HepG2 (cell line): ENCODE data around the gene DRAXIN. TPM values are rescaled to one million over a fixed set of nuclear protein-coding genes. Genes with fewer than 3 reads are reported as not detected.

Source experiments
- HCFC1 ChIP-seq: fragments of 150-350 bp; IDR thresholded peaks from 2 replicates; pipeline ENCODE4 v1.6.1; 2014; ENCODE audit warnings: low read depth, low read length
- HES4 ChIP-seq: sonication (generic); formaldehyde crosslinking; IDR thresholded peaks from 2 replicates; pipeline ENCODE4 v1.9.0; 2021; ENCODE audit warnings: mild to moderate bottlenecking, missing genetic modification reagents, borderline replicate concordance
- HNRNPL ChIP-seq: fragments of 200-400 bp; formaldehyde crosslinking; IDR thresholded peaks from 2 replicates; pipeline ENCODE4 v1.6.1; 2017; ENCODE audit warnings: mild to moderate bottlenecking, low read depth, low read length
- ISL2 ChIP-seq: sonication (generic); formaldehyde crosslinking; IDR thresholded peaks from 2 replicates; pipeline ENCODE4 v1.5.0; 2020; ENCODE audit warnings: missing genetic modification reagents
- MEF2D ChIP-seq: sonication (generic); formaldehyde crosslinking; IDR thresholded peaks from 2 replicates; pipeline ENCODE4 v1.5.1; 2020; ENCODE audit warnings: mild to moderate bottlenecking, missing genetic modification reagents
- RXRA ChIP-seq: sonication (generic); formaldehyde crosslinking; IDR thresholded peaks from 2 replicates; pipeline ENCODE4 v1.5.1; 2020; ENCODE audit warnings: missing genetic modification reagents
- SMARCC2 ChIP-seq: fragments of 450-650 bp; IDR thresholded peaks from 2 replicates; pipeline ENCODE4 v1.6.1; 2017; ENCODE audit warnings: antibody characterized with exemption, mild to moderate bottlenecking
- TAF1 ChIP-seq: sonication (generic); formaldehyde crosslinking; IDR thresholded peaks from 2 replicates; pipeline ENCODE4 v1.4.0; 2020; ENCODE audit warnings: missing genetic modification reagents
- ZKSCAN5 ChIP-seq: sonication (generic); formaldehyde crosslinking; IDR thresholded peaks from 2 replicates; pipeline ENCODE4 v1.5.1; 2020; ENCODE audit warnings: mild to moderate bottlenecking, missing genetic modification reagents
- ZNF205 ChIP-seq: IDR thresholded peaks from 2 replicates; pipeline ENCODE4 v1.6.1; 2018; ENCODE audit warnings: missing biosample characterization, missing genetic modification reagents
- ZNF225 ChIP-seq: sonication (generic); formaldehyde crosslinking; IDR thresholded peaks from 2 replicates; pipeline ENCODE4 v1.4.0; 2020; ENCODE audit warnings: mild to moderate bottlenecking, missing genetic modification reagents
- ZNF333 ChIP-seq: sonication (generic); formaldehyde crosslinking; IDR thresholded peaks from 2 replicates; pipeline ENCODE4 v1.4.0; 2020; ENCODE audit warnings: mild to moderate bottlenecking, missing genetic modification reagents, borderline replicate concordance
- ZNF563 ChIP-seq: sonication (generic); formaldehyde crosslinking; IDR thresholded peaks from 2 replicates; pipeline ENCODE4 v1.8.0; 2022; ENCODE audit warnings: mild to moderate bottlenecking, moderate library complexity, missing genetic modification reagents
- ZNF703 ChIP-seq: sonication (generic); formaldehyde crosslinking; IDR thresholded peaks from 2 replicates; pipeline ENCODE4 v1.5.1; 2020; ENCODE audit warnings: missing genetic modification reagents, mild to moderate bottlenecking, moderate library complexity, borderline replicate concordance
- ZSCAN30 ChIP-seq: sonication (generic); formaldehyde crosslinking; IDR thresholded peaks from 2 replicates; pipeline ENCODE4 v1.5.0; 2020; ENCODE audit warnings: mild to moderate bottlenecking, missing genetic modification reagents
- polyA plus RNA-seq, 8 experiments: library from polyadenylated mRNA; depleted of rRNA in 3 of 8; stranded (reverse) in 7 of 8; unstranded in 1 of 8; fragments of >200 nt; fragmentation: Illumina TruSeq in 4 of 8; extraction: Trizol in 4 of 8; gene quantifications; 2 replicates each; pipeline versions ENCODE4 v1.2.1 to v1.2.3, GENCODE V29; 2011 to 2016; ENCODE audit warnings: low read depth in 4 of 8, missing spikeins in 1 of 8, mixed read lengths in 1 of 8; ENCODE audit not compliant: insufficient read depth in 1 of 8
- total RNA-seq, 5 experiments: library from RNA; depleted of rRNA; stranded (reverse); fragments of >200 nt; fragmentation: Illumina TruSeq; extraction: Trizol; gene quantifications; 2 replicates each; pipeline ENCODE4 v1.2.3, GENCODE V29; 2016; ENCODE audit warnings: low read depth in 1 of 5
- TF ChIP-seq, protein P1 (sequence below): sonication (generic); formaldehyde crosslinking; IDR thresholded peaks from 2 replicates; pipeline ENCODE4 v1.5.1; 2020; ENCODE audit warnings: missing genetic modification reagents, mild to moderate bottlenecking, borderline replicate concordance
- TF ChIP-seq, protein P2 (sequence below): IDR thresholded peaks from 2 replicates; pipeline ENCODE4 v1.6.1; 2016; ENCODE audit warnings: missing compliant biosample characterization, missing genetic modification reagents, borderline replicate concordance
- TF ChIP-seq, protein P3 (sequence below): sonication (generic); formaldehyde crosslinking; IDR thresholded peaks from 2 replicates; pipeline ENCODE4 v1.4.0; 2020; ENCODE audit warnings: mild to moderate bottlenecking, missing genetic modification reagents
- TF ChIP-seq, protein P4 (sequence below): sonication (generic); formaldehyde crosslinking; IDR thresholded peaks from 2 replicates; pipeline ENCODE4; 2020; ENCODE audit warnings: missing genetic modification reagents, mild to moderate bottlenecking, borderline replicate concordance

DRAXIN gene
- total and polyA plus RNA-seq, 2 of the 13 experiments (the other 11 are each of a cell fraction or from before 2014, with no cell fraction given): 0.02 TPM; not detected in 1

DNA sequence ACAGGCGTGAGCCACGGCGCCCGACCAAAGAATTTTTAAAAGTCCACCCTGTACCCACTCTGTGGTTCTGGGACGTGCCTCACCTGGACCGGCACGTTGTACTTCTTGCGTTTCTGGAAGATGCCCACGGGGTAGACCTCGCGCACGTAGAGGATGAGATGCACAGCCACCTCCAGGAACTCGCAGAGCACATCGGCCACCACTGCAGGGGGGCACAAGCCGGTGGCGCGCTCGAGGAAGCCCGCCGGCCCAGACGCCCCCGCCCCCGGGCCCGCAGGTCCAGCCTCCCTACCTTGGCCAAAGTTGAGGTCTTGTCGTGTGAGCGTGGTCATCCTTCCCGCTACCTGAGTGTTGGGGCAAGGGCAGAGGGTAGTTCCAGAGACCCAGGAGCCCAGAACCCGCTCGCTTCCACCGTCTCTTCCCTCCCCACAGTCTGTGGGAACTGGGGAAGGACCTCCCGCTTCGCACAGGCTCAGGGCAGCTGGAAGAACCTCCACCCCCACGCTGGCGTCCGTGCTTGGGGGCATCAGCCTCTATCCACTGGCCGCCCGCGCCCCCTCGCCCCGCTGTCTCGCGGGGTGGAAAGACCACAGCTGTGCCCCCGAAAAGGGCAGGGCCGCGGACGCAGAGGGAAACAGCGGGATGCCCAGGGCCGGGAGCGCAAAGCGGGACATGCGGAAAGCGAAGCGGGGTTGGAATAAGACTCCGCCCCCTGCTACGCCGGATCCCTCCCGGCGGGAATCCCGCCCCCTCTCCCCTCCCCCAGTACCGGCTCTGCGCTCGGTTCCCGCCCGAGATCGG lies 11.0 kb upstream of the DRAXIN start (continued):
- TF ChIP-seq, protein P1, sequence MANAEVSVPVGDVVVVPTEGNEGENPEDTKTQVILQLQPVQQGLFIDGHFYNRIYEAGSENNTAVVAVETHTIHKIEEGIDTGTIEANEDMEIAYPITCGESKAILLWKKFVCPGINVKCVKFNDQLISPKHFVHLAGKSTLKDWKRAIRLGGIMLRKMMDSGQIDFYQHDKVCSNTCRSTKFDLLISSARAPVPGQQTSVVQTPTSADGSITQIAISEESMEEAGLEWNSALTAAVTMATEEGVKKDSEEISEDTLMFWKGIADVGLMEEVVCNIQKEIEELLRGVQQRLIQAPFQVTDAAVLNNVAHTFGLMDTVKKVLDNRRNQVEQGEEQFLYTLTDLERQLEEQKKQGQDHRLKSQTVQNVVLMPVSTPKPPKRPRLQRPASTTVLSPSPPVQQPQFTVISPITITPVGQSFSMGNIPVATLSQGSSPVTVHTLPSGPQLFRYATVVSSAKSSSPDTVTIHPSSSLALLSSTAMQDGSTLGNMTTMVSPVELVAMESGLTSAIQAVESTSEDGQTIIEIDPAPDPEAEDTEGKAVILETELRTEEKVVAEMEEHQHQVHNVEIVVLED (CRISPR knock-in tag): no peak
- TF ChIP-seq ZNF333 (CRISPR knock-in tag) (peak; percentile 68; the same call in 1 of the 2 replicates), ZKSCAN5 (CRISPR knock-in tag) (0 out of 2 replicates have a peak, but pooled peaks have one; percentile 25), RXRA (no peak), HNRNPL (peak; percentile 82; the same call in 1 of the 2 replicates), HCFC1 (no peak), ZSCAN30 (CRISPR knock-in tag) (no peak; the same call in 1 of the 2 replicates), SMARCC2 (no peak), ZNF563 (CRISPR knock-in tag) (peak; percentile 95), ISL2 (no peak), HES4 (CRISPR knock-in tag) (peak; percentile 73; the same call in 1 of the 2 replicates), TAF1 (CRISPR knock-in tag) (0 out of 2 replicates have a peak, but pooled peaks have one; percentile 40), MEF2D (CRISPR knock-in tag) (peak; percentile 58; the same call in 1 of the 2 replicates), ZNF703 (CRISPR knock-in tag) (no peak), ZNF205 (CRISPR knock-in tag) (0 out of 2 replicates have a peak, but pooled peaks have one; percentile 25), ZNF225 (CRISPR knock-in tag) (no peak)
- TF ChIP-seq, protein P2, sequence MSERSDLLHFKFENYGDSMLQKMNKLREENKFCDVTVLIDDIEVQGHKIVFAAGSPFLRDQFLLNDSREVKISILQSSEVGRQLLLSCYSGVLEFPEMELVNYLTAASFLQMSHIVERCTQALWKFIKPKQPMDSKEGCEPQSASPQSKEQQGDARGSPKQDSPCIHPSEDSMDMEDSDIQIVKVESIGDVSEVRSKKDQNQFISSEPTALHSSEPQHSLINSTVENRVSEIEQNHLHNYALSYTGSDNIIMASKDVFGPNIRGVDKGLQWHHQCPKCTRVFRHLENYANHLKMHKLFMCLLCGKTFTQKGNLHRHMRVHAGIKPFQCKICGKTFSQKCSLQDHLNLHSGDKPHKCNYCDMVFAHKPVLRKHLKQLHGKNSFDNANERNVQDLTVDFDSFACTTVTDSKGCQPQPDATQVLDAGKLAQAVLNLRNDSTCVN (CRISPR knock-in tag): peak; percentile 27; the same call in 1 of the 2 replicates
- TF ChIP-seq, protein P3, sequence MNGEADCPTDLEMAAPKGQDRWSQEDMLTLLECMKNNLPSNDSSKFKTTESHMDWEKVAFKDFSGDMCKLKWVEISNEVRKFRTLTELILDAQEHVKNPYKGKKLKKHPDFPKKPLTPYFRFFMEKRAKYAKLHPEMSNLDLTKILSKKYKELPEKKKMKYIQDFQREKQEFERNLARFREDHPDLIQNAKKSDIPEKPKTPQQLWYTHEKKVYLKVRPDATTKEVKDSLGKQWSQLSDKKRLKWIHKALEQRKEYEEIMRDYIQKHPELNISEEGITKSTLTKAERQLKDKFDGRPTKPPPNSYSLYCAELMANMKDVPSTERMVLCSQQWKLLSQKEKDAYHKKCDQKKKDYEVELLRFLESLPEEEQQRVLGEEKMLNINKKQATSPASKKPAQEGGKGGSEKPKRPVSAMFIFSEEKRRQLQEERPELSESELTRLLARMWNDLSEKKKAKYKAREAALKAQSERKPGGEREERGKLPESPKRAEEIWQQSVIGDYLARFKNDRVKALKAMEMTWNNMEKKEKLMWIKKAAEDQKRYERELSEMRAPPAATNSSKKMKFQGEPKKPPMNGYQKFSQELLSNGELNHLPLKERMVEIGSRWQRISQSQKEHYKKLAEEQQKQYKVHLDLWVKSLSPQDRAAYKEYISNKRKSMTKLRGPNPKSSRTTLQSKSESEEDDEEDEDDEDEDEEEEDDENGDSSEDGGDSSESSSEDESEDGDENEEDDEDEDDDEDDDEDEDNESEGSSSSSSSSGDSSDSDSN: no peak; the same call in none of the 2 replicates
- TF ChIP-seq, protein P4, sequence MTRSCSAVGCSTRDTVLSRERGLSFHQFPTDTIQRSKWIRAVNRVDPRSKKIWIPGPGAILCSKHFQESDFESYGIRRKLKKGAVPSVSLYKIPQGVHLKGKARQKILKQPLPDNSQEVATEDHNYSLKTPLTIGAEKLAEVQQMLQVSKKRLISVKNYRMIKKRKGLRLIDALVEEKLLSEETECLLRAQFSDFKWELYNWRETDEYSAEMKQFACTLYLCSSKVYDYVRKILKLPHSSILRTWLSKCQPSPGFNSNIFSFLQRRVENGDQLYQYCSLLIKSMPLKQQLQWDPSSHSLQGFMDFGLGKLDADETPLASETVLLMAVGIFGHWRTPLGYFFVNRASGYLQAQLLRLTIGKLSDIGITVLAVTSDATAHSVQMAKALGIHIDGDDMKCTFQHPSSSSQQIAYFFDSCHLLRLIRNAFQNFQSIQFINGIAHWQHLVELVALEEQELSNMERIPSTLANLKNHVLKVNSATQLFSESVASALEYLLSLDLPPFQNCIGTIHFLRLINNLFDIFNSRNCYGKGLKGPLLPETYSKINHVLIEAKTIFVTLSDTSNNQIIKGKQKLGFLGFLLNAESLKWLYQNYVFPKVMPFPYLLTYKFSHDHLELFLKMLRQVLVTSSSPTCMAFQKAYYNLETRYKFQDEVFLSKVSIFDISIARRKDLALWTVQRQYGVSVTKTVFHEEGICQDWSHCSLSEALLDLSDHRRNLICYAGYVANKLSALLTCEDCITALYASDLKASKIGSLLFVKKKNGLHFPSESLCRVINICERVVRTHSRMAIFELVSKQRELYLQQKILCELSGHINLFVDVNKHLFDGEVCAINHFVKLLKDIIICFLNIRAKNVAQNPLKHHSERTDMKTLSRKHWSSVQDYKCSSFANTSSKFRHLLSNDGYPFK (CRISPR knock-in tag): no peak
